Measurements from ENCODE around the gene CACNA1D.

Gene CACNA1D

GRCh38 chr3:53763353-53763752 lies 268.9 kb downstream of the CACNA1D start:
- DNase-seq, result no peak

DNA sequence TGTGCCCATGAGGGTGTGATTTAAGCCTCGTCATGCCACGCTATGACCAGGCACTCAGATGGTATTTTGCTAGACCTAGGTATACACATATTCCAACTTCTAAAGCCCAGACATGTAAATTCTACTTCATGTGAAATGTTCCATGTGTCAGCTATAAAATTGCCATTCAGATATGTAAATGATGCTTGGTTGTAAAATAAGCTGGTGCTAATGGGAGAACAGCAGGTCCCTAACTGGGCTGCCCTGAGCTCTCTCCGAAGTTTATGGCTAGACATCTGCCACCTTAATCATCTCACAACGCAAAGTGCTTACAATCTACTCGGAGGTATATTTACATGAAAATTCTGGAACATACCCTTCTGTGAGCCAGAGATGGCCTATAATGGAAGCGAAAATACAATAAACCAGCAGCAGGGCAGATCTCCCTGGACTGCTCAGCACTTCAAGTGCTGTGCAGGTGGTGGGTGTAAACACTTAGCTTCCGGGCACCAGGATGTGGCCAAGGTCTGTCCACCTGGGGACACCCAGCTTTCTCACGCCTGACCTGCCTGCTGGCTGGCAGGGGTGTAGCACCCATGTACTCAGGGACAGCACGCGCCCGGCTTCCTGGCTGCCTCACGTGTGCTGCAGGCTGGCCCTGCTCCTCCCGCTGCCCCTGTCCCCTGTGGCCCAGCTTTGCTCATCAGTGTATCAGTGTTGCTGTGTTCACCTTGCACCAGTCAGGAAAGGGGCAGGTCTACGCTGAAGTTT lies 269.8 kb downstream of the CACNA1D start:
- no peak for DNase-seq

DNA sequence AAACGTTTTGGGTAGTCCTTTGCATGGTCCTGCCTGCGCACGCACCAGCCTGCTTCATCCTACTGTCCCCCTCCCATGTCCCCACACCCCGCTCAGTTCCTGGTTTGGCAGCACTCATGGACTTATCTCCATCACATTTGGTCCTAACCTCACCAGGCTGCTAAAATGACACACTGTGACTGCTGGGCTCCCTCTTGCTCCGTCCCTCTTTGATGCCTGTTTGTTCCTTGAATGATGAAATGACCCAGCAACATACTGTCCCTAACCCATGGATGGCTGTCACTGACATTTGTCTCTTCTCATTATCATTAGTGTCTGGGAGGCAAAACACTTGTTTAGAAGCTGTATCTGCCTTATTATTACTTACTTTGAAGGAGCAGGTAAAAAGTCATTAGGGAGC lies 271.3 kb downstream of the CACNA1D start:
- no peak for DNase-seq

DNA sequence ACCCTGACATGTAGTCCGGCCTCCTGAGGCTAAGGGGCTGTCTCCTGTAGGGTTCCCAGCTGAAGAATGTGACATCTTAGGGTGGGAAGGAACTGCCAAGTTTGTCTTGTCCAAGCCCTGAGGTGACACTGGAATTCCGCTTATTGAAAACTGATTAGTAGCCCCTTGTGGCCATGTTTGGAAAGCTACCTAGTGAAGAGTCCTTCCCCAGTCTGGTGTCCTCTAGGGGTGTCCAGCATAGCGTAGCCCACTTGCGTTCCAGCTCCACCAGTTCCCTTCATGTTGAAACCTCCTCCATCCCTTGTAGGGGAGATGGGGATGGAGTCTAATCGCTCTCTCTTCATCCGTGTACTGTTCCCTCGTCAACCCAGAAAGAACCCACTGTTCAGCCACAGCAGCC lies 272.3 kb downstream of the CACNA1D start:
- DNase-seq, result no peak

GRCh38 chr3:53768478-53769459 lies 274.4 kb downstream of the CACNA1D start:
- no peak for DNase-seq

GRCh38 chr3:53772562-53772961 lies 278.2 kb downstream of the CACNA1D start:
- DNase-seq, result no peak

DNA sequence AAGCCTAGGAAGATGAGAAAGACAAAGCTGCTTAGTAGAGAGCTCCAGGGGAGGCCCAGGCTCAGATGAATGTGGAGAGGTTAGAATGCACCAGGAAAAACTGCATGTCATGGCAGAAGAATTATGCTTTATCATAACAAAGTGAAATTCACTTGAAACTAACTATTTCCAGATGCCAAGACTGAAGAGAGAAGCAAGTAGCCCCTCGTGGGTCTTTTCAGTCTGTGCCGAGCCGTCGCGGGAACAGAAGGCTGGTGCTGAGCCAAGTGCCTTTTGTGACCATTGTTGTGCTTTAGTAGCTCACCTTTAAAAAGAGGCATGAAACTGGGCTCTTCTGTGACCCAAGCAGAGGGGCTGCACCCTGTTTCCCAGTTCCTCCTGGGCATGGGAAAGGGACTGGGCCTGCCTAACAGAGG lies 278.6 kb downstream of the CACNA1D start:
- DNase-seq, result no peak

DNA sequence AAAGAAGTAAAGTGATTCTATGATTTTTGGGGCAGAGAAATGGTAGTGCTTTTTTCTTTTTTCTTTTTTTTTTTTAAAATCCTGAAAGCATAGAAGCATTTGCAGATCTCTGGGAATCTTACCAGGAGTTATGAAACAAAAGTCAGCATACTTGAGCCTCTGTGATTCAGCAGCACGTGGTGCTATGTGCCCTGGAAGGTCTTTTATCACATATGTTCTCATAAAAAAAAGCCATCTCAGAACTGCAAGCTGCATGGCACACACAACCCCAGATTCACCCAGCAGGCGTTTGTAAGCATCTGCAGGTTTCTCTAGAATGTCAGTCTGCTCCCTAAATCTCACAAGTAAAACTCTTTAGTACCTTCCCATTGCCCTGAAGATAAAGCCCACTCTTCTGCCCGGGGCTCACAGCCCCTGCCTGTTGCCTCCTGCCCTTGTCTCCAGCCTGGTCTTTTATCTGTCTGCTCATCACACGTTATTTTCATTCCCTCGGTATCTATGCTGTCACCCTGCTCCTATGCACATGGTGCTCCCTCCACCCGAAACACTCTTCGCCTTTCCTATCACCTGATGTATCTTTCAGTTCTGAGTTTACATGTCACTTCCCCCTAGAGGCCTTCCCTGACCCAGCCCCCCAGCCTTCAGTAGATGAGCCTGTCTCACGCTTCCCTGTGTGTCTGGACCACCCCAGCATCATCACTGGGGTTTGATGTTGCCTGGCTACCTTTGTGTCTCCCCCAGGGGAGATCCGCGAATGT lies 279.4 kb downstream of the CACNA1D start:
- DNase-seq, result no peak

- DNase-seq, result no peak
These were observed 280.0 kb downstream of the CACNA1D start for GRCh38 chr3:53774414-53774813.

GRCh38 chr3:53775018-53775417 lies 280.6 kb downstream of the CACNA1D start:
- no peak for DNase-seq

GRCh38 chr3:53775834-53776251 lies 281.4 kb downstream of the CACNA1D start:
- DNase-seq, result no peak

GRCh38 chr3:53776494-53777101 lies 282.2 kb downstream of the CACNA1D start:
- no peak for DNase-seq

DNA sequence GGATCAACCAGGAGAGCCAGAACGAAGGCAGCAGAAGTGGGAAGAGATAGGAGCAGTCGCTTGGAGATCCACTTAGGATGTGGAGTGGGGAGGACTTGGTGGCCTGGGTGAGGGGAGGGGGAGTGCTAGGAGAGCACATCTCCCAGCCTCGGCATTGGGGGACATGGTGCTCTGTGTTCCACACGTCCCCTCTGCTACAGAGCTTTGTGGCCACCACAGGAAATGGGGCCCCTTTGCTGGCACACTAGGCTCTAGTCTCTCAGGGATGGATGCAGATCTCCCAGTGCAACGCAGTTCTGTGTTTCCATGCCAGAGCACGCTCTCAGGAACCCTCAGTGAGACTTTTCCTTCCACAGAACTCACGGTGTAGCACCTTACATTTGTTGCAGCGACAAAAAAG lies 283.1 kb downstream of the CACNA1D start:
- no peak for DNase-seq

GRCh38 chr3:53778153-53778552 lies 283.7 kb downstream of the CACNA1D start:
- DNase-seq, result no peak

DNA sequence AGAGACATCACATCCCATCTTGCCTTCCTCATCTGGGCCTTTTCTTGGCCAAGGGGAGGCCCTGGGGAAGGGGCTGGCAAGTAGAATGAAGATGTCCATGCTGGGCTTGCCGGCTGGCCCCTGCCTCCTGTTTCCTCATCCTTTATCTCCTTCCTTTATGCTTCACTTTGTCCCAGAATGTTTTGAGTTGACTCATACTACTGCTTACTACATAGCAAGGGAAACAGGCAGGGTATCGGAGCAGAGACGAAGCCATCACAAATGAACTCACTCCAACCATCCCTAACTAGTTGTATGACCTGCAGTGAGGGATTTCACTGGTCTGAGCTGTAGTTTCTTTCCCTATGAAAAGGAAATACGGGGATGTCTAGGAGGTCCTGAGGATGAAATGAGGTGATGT lies 285.8 kb downstream of the CACNA1D start:
- no peak for DNase-seq

- DNase-seq, result no peak
These were observed 286.4 kb downstream of the CACNA1D start for GRCh38 chr3:53780806-53781205.

DNA sequence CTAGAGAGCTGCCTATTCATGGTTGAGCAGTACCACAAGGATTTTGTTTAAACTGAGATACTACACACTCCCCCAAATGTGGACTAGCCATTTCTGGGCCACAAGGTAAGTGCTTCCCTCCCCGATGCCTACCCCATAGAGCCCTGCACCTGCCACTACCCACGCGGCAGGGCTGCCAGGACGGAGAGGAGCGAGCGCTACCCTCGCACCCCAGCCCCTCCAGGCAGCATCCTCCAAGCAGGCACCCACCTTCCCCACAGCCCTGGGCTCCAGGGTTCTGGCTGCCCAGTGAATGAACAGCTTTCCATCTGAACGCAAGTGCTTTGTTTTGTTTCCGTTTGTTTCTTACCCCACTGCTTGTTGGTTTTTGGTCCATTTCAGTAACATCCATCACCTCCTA lies 292.6 kb downstream of the CACNA1D start:
- no peak for DNase-seq

DNA sequence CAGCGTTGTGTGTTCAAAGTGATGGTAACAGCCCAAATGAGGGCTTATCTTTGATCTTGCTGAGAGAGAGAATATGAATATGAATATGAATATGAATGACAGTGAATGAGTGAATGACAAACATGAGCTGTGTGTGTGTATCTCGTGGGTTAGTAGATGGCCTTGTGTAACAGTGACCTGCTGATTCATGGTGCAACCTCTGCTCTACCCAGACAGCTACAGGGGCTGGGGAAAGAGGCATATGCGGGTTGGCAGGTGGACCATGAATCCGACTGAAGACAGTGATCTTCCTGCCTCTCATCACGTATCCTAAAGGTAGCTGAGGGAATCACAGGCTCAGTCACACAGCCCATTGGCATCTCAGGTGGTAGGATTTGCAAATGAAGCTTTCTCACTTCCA lies 293.6 kb downstream of the CACNA1D start:
- DNase-seq, result no peak

DNA sequence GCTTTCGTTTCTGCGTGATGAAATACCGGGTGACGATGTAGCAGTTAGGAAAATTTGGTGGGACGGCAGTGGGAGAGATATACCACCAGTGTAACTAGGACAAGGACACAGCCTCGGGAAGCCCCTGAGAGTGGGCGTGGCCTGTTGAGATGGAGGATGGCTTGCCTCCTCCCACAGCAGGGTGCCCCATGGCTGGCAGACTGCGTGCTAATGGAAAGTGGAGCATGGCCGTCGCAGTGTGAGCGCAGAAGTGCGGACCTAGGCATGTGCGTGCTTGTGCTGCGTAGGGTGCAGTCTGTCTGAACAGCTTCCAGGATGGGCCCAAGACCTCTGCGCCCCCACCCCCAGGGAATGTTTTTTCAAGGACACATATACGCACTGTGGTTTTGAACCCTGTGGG lies 295.0 kb downstream of the CACNA1D start:
- no peak for DNase-seq

GRCh38 chr3:53790470-53790869 lies 296.1 kb downstream of the CACNA1D start:
- no peak for DNase-seq

- DNase-seq, result no peak
These were observed 296.9 kb downstream of the CACNA1D start for GRCh38 chr3:53791317-53791716.

DNA sequence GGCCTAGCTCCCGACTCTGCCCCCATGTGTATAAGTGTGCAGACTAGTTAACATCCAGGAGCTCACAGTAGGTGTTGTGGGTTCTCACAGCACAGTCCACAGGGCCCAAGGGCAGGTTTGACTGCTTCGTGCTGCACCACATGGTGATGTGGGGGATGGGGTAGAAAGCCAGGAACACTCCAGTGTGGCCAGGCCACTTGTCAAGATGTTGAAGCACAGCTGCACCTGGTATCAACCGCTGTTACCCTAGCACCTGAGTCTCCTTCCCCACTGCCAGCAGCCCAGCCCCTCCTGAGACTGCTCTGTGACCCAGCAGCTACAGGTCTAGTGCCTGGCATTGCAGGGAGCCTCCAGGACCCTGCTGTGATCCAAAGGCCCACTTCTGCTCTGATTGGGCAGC lies 298.5 kb downstream of the CACNA1D start:
- no peak for DNase-seq

- DNase-seq, result no peak
These were observed 300.2 kb downstream of the CACNA1D start for GRCh38 chr3:53794597-53794996.

Data from cortex of kidney (tissue), 1 donor.